ENCODE measurements around the gene ADAMTS1. TPM values are rescaled to one million over a fixed set of nuclear protein-coding genes. Genes with fewer than 3 reads are reported as not detected.

ADAMTS1 gene
- total RNA-seq, 1 donor: 243 TPM

- Histone ChIP-seq H3K79me2 (ENCODE audit: insufficient read depth, low read length) (no peaks in the 10 kb centered on the region), H4K20me1 (ENCODE audit: insufficient read depth, low read length) (no peaks in the 10 kb centered on the region), H3K27ac (ENCODE audit: low read depth, low read length) (no peak overlapping the region), H3K36me3 (ENCODE audit: insufficient read depth, low read length) (no peaks in the 10 kb centered on the region), H3K27me3 (ENCODE audit: insufficient read depth, low read length) (no peaks in the 10 kb centered on the region), H3K4me3 (ENCODE audit: insufficient read depth, low read length) (no peak overlapping the region), H3K9me3 (ENCODE audit: low read depth, low read length) (no peaks in the 10 kb centered on the region), H2AFZ (ENCODE audit: low read length) (no peak overlapping the region), H3K4me2 (ENCODE audit: insufficient read depth, low read length) (no peak overlapping the region), H3K4me1 (ENCODE audit: insufficient read depth, low read length) (peaks cover 32% of the 10 kb centered on the region)
- no peak for DNase-seq (ENCODE audit: insufficient read length, low spot score, missing footprints)
- TF ChIP-seq CTCF (IDR thresholded peaks at IDR 0.05; ENCODE audit: extremely low read depth, low read depth, low read length): no peak
Observed at GRCh38 chr21:26800001-26800400, 45.2 kb downstream of the ADAMTS1 start.

- H4K20me1 ChIP-seq (ENCODE audit: insufficient read depth, low read length): no peaks in the 10 kb centered on the region
- no peak for TF ChIP-seq CTCF (IDR thresholded peaks at IDR 0.05; ENCODE audit: extremely low read depth, low read depth, low read length)
- no peak overlapping the region for H3K27ac ChIP-seq (ENCODE audit: low read depth, low read length)
- H2AFZ ChIP-seq (ENCODE audit: low read length): no peak overlapping the region
- no peak overlapping the region for H3K4me2 ChIP-seq (ENCODE audit: insufficient read depth, low read length)
- peaks cover 35% of the 10 kb centered on the region for H3K4me1 ChIP-seq (ENCODE audit: insufficient read depth, low read length)
- no peak for DNase-seq (ENCODE audit: insufficient read length, low spot score, missing footprints)
- H3K27me3 ChIP-seq (ENCODE audit: insufficient read depth, low read length): no peaks in the 10 kb centered on the region
- no peak overlapping the region for H3K4me3 ChIP-seq (ENCODE audit: insufficient read depth, low read length)
- no peaks in the 10 kb centered on the region for H3K9me3 ChIP-seq (ENCODE audit: low read depth, low read length)
- no peaks in the 10 kb centered on the region for H3K79me2 ChIP-seq (ENCODE audit: insufficient read depth, low read length)
- H3K36me3 ChIP-seq (ENCODE audit: insufficient read depth, low read length): no peaks in the 10 kb centered on the region
Observed at GRCh38 chr21:26798856-26799751, 46.1 kb downstream of the ADAMTS1 start.

GRCh38 chr21:26797878-26798456 lies 47.2 kb downstream of the ADAMTS1 start:
- no peaks in the 10 kb centered on the region for H4K20me1 ChIP-seq (ENCODE audit: insufficient read depth, low read length)
- no peak for TF ChIP-seq CTCF (IDR thresholded peaks at IDR 0.05; ENCODE audit: extremely low read depth, low read depth, low read length)
- no peaks in the 10 kb centered on the region for H3K79me2 ChIP-seq (ENCODE audit: insufficient read depth, low read length)
- H2AFZ ChIP-seq (ENCODE audit: low read length): no peak overlapping the region
- peaks cover 35% of the 10 kb centered on the region for H3K4me1 ChIP-seq (ENCODE audit: insufficient read depth, low read length)
- no peak for DNase-seq (ENCODE audit: insufficient read length, low spot score, missing footprints)
- no peak overlapping the region for H3K27ac ChIP-seq (ENCODE audit: low read depth, low read length)
- no peaks in the 10 kb centered on the region for H3K27me3 ChIP-seq (ENCODE audit: insufficient read depth, low read length)
- H3K36me3 ChIP-seq (ENCODE audit: insufficient read depth, low read length): no peaks in the 10 kb centered on the region
- no peak overlapping the region for H3K4me3 ChIP-seq (ENCODE audit: insufficient read depth, low read length)
- H3K9me3 ChIP-seq (ENCODE audit: low read depth, low read length): no peaks in the 10 kb centered on the region
- no peak overlapping the region for H3K4me2 ChIP-seq (ENCODE audit: insufficient read depth, low read length)

GRCh38 chr21:26795866-26796329 lies 49.3 kb downstream of the ADAMTS1 start:
- peak; percentile 75 for DNase-seq (ENCODE audit: insufficient read length, low spot score, missing footprints)
- peak overlapping the region; percentile 61 for H3K4me2 ChIP-seq (ENCODE audit: insufficient read depth, low read length)
- H3K27ac ChIP-seq (ENCODE audit: low read depth, low read length): peak overlapping the region; percentile 25
- no peak for TF ChIP-seq CTCF (IDR thresholded peaks at IDR 0.05; ENCODE audit: extremely low read depth, low read depth, low read length)
- H3K4me1 ChIP-seq (ENCODE audit: insufficient read depth, low read length): peaks cover 22% of the 10 kb centered on the region
- no peaks in the 10 kb centered on the region for H3K9me3 ChIP-seq (ENCODE audit: low read depth, low read length)
- H2AFZ ChIP-seq (ENCODE audit: low read length): no peak overlapping the region
- peak overlapping the region; percentile 27 for H3K4me3 ChIP-seq (ENCODE audit: insufficient read depth, low read length)
- H4K20me1 ChIP-seq (ENCODE audit: insufficient read depth, low read length): no peaks in the 10 kb centered on the region
- no peaks in the 10 kb centered on the region for H3K27me3 ChIP-seq (ENCODE audit: insufficient read depth, low read length)
- no peaks in the 10 kb centered on the region for H3K79me2 ChIP-seq (ENCODE audit: insufficient read depth, low read length)
- H3K36me3 ChIP-seq (ENCODE audit: insufficient read depth, low read length): no peaks in the 10 kb centered on the region
